ENCODE data around the gene UBE3B.

Gene UBE3B

DNA sequence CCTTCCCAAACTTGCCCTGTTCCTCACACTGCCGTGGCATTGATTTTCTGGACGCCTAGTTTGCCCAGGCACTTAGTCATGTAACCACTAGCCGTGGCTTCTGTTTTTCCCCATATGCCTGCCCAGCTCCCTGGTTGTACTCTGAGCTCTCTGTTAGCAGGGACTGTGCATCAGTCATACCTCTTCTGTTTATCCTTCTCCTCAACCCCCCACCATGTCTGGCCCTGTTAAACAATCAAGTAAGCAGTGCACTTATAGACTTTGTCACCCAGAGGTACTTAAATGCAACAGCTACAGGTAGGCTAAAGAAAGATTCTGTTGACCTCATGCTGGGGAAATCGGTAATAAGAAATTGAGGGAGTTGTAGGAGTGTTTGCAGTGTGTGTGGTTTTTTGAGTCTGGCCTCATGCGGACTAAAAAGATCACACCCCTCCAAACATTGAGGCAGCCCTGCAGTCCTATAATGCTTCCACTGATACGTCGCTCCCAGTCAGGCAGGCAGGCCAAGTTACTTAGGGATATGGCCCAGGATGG is 17.0 kb downstream of the UBE3B start:
- no peak for DNase-seq (ENCODE audit: low read depth in 3 of 3)

DNA sequence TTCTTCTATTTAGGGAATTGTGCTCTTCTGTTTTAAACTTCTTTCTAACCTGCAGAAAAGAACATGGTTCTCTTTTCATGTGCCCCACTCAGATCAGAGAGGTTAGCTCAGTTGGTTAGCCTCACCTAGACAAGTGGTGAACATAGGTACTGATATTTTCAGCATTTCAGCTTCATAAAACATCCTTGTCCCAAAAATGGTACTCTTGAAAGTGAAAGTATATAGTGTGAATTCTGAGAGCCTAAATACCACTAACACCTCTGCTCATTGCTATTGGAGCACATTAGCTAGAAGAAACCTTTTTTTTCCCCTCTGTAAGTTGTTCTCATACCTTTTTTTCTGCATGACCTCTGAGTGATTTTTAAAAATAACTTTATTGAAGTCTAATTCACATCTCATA is 17.6 kb downstream of the UBE3B start:
- no peak for DNase-seq (ENCODE audit: low read depth in 3 of 3)

DNA sequence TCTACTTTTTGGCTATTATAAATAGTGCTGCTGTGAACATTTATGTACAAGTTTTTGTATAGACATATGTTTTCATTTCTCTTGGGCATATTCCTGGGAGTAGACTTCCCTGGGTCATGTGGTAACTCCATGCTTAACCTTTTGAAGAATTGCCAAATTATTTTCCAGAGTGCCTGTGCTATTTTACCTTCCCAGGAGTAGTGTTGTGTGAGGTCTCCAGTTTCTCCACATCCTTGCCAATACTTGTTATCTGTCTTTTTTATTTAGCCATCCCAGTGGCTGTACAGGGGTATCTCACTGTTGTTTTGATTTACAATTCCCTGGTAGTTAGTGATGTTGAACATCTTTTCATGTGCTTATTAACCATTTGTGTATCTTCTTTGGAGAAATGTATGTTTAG is 18.9 kb downstream of the UBE3B start:
- DNase-seq (ENCODE audit: low read depth in 3 of 3), result no peak

DNA sequence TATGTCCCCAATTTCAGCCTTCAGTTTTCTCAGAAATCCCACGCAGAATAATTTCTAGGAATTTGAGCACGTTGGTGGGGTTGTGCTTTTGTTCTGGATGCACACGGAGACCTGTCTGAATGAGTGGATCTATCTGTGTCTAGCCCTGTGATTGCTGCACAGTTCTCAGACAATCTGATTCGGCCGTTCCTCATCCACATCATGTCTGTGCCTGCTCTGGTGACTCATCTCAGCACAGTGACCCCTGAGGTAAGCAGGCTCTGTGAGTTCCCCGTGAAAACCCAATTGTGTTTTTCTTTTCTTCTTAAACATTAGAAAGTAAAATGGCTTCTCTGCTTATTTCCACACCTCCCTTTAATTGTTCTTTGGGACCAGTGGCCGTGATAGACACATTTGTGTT is 20.2 kb downstream of the UBE3B start:
- DNase-seq (ENCODE audit: low read depth in 3 of 3), result no peak

DNA sequence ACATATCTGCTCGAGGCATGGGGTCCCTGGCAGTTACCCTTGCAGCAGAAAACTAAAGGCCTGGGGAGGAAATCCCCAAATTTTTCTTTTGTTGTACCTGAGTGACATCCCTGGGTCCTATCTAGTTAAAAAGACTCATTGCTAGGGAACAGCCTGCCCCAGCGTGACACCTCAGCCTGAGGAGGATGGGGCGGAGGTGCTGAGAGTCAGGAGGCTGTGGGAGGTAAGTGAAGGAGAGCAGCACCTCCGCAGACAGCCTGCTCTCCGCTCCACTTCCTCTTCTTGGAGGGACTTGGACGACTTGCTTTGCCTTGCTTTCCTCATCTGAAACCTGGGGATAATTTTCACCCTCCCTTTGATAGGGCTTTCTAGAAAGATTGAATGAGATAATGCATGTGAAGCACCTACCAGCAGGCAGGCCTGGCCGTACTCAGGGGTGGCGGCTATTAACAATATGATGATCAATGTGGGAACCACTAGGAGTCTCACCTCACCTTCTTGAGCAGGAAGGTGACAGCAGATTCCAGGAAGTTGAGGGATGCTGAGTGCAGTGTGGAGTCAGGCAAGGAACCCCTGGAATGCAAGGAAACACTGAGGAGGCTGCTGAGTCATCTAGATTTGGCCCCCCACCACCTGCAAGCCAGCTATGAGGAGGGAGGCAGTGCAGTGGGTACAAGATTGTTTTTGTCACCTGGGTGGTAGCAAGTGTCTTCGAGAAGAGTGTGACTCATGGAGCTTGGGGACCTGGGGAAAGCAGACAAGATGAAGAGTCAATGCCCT is 23.2 kb downstream of the UBE3B start:
- DNase-seq (ENCODE audit: low read depth in 3 of 3), result no peak

DNA sequence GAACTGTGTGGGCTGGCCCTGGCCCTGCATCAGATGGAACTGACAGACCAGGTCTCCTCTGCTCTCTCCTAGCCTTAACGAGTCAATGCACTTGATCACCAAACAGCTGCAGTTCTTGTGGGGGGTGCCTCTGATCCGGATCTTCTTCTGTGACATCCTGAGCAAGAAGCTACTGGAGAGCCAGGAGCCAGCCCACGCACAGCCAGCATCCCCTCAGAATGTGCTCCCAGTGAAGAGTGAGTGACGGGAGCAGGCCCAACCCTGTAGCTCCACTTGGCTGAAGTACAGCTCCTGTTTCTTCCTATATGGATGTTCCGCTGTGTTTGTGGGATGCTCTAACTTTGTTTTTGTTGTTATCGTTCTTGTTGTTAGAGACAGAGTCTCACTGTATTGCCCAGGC is 23.9 kb downstream of the UBE3B start:
- no peak for DNase-seq (ENCODE audit: low read depth in 3 of 3)

DNA sequence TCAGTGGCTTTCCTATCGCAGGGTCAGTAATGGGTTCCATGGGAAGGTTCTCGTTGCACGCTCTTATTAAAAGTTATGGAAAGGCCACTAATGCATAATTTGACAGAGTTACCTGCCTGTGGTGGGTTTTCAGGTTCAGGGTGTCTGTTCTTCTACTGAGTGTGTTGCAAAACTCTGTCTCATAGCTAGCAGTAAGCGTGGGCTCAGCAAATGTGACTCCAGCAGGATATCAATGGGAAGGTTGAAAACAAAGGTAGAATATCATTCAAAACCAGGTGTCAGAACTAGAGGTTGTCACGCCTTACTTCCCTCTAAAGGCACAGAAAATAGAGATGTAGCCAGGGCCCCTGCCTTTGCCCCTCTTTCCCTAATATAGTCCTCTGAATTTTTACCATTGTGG is 24.9 kb downstream of the UBE3B start:
- no peak for DNase-seq (ENCODE audit: low read depth in 3 of 3)

DNA sequence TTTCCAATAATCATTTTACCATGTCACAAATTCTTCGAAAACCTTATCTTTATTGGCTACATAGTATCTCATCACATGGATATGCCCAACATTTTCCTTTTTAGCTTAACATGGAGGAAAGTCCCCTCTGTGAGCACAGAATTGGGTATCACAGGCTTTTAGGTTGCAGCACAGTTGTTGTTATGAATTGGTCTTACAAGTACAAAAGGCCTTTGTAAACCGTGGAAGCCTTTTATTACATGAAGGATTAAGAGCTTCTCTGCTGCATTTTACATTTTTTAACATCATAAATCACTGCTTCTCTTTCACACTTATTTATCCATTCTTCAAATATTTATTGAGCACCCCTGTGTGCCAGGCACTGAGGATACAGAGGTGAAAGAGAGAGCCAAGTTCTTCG is 26.2 kb downstream of the UBE3B start:
- DNase-seq (ENCODE audit: low read depth in 3 of 3), result no peak

DNA sequence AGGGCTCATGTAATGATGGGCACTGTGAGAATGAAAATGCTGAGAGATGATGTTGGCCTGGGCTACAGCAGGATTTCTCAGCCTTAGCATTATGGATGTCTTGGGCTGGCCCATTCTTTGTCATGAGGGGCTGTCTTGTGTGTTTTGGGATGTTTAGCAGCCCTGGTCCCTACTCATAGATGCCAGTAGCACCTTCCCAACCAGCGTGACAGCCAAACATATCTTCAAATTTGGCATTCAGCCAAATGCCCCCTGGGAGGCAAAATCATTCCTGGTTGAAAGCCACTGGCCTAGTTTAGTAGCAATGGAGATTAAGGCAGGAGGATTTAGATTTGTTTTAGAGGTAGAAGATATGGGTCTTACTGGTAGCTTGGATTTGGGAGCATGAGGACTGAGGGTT is 26.6 kb downstream of the UBE3B start:
- no peak for DNase-seq (ENCODE audit: low read depth in 3 of 3)

DNA sequence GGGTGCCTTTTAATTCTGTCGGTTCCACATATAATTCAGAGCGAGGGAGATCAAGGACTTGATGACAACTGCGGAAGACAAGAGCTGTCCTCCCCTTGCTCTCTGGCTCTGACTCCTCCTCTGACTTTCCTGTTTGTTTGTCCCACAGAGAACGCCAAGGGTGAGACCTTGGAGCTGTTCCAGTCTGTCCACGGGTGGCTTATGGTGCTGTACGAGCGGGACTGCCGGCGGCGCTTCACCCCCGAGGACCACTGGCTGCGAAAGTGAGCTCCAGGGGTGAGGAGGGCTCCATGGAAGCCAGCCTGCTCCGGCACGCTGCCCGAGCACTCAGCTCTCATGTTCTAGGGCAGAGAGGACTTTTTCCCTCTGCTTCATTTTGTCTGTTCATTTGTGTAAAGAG is 32.8 kb downstream of the UBE3B start:
- DNase-seq (ENCODE audit: low read depth in 3 of 3), result no peak

DNA sequence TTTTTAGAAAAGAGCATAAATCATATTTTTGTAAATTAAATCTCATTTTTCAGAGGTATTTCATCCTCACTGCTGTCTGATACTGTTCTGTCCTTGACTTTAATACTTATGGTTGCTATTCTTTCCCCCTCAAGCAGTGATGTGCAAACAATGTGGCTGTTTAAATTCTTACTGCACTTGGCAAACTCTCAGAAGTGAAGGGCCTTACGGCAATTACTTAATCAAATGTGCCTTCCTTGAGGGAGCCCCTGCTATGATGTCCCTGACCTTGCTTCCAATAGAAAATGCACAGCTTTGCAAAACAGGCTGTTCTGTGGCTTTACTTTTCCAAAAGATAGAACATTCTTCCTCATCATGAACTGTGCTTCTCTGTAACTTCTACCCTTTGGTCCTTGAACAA is 35.2 kb downstream of the UBE3B start:
- DNase-seq (ENCODE audit: low read depth in 3 of 3), result no peak

DNA sequence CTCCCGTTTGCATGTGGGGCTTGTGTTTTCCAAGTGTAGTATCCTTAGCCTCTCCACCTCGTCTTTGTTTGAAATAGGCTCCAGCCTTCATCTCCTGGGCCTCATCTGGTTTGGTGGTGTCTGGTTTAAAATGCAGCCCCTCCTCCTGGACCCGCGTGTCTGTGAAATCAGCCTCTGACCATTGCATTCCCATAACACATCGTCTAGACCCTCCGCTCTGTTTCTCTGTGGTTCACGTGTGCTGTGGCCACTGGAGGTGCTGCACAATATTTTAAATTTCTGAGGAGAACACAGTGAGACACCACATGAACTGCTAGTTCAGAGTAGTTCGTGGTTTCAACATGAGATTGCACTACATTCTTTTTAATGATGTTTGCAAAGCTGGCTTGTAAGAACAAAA is 35.6 kb downstream of the UBE3B start:
- DNase-seq (ENCODE audit: low read depth in 3 of 3), result no peak

DNA sequence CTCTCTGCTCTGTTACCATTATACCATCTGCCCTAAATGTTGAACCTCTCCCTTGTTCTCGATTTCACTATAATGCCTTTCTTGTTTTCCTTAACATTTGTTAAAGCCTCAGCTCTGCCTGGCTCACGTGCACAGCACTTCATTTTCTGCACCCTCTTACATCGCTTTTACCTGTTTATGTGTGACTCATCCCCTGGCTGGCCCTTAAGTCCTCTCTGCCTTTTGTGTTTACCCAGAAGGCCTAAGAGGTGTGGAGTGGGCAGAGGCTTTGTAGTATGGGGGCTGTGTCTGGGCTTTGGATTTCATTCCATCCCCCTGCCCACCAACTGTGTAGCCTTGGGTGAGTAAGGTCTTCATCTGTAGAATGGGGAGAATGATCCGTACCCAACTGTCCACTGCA is 36.5 kb downstream of the UBE3B start:
- no peak for DNase-seq (ENCODE audit: low read depth in 3 of 3)

DNA sequence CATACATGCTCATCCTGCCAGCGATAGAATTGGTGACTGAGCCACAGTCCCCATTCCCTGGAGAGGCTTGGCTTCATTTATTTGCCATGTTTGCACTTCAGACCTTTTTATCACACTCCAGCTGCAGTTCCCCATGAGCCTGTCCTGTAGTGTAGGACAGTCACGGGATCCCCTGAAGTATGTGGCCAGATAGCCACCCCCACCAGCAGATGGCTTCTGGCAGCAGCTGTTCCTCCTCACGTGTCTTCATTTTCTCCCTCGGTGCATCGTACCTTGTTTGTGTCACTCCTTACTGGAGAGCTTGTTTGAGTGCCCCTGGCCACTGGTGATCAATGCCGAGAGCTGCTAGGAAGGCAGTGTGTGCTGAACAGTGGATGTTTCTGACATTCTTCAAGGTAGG is 40.2 kb downstream of the UBE3B start:
- DNase-seq (ENCODE audit: low read depth in 3 of 3), result no peak

DNA sequence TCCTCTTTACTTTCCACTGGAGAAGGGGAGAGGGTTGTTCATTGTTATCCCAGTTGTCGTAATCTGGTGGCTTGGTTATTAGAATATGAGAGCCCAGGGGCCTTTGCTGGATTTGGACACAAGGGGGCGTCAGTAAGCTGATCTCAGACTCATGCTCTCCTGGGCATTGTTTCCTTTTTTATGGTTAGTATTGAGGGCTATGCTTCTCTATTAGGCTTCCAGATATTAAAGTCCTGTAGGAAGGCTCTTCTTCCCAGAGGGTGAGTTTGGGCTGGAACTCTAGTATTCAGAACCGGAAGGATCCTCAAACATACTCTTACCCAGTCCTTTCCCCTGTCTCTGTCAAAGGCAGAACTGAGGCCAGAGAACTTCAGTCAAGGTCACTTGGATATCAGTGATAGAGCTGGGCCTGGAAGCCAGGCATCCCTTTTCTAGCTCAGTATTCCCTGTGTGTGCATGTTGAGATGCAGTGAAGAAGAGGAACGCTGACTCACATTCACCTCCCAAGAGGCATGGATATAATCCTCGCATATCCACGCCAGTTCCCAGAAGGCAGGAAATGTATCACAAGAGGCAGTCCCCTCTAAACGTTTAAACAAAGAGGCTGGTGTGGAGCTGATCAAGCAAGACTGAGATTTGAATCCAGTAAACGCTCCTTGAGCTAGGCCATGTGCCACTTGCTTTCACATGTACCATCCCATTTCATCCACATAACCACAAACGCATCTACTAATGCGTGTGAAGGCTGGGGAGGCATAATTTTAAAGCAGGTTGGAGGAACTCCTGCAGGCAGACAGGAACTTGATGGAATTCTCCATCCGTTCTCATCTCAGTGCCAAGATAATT is 41.6 kb downstream of the UBE3B start:
- DNase-seq (ENCODE audit: low read depth in 3 of 3), result peak; percentile 16 to 47 (median 25)

DNA sequence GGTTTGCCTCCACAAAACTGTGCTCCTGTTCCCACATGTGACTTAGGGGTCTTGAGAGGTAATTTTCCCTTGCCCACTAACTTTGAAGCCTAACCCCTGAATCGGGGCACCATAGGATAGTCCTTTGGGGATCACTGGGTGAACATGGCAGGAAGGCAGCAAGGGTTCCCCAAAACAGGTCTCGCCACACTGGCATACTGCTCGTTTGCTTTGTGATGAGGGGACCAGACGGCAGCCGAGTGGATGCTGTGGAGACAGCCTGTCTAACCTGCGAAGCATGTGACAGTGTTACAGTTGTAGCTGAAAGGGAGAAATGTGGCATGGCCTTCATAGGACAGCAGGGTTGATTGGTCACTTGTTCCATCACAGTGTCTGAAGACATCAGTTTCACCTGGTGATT is 42.4 kb downstream of the UBE3B start:
- DNase-seq (ENCODE audit: low read depth in 3 of 3), result no peak

DNA sequence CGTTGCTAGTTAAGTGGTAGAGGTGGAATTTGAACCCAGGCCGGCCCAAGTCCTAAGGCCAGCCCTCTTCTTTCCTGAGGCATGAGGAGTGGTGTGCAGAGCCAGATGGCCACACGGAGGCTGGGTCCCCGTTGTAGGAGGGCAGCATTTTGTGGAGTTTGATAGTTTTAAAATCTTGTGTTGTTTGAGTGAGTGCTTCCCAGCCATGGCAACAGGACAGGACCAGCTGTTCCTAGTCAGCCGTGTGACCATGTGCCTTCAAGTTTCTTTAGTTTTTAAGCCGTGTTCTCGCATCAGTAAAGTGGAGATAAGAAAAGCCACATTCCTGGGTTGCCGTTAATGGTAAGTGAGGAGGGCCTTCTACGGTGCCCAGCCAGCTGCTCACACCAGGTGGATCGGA is 44.4 kb downstream of the UBE3B start:
- DNase-seq (ENCODE audit: low read depth in 3 of 3), result no peak

DNA sequence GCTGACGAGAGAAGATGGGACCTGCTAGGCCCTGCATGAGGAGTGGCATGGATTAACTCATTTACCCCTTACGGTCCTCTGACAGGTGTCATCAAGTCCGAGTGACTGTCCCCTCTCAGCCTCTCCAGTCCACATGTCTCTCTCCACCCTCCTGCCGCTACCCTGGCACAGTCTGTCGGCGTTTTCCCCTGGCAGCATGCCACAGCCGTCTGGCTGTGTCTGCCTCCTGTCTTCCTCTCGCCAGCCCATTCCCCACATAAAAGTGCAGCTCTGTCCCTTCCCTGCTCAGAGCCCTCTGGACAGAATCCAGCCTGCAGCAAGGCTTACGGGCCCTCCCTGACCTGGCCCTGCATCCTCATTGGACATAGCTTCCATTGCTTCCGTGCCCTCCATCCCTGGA is 45.6 kb downstream of the UBE3B start:
- no peak for DNase-seq (ENCODE audit: low read depth in 3 of 3)

DNA sequence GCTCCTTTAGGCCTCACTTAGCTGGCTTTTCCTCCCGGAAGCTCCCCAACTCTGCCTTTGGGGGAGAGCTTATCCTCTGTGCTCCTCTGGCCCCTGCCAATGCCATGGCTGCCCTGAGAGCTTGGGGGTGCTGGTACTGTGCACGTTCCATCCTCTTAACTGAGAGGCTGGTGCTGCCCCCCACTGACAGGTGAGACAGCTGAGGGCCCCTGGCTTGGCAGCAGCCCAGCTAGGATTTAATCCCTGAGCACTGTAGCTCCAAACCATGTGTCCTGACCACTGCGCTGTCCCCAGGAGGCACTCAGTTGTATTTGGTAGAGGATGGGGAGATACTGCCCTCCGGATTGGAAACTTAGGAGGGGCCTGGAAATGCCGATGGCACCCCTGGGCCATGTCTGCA is 46.1 kb downstream of the UBE3B start:
- no peak for DNase-seq (ENCODE audit: low read depth in 3 of 3)

DNA sequence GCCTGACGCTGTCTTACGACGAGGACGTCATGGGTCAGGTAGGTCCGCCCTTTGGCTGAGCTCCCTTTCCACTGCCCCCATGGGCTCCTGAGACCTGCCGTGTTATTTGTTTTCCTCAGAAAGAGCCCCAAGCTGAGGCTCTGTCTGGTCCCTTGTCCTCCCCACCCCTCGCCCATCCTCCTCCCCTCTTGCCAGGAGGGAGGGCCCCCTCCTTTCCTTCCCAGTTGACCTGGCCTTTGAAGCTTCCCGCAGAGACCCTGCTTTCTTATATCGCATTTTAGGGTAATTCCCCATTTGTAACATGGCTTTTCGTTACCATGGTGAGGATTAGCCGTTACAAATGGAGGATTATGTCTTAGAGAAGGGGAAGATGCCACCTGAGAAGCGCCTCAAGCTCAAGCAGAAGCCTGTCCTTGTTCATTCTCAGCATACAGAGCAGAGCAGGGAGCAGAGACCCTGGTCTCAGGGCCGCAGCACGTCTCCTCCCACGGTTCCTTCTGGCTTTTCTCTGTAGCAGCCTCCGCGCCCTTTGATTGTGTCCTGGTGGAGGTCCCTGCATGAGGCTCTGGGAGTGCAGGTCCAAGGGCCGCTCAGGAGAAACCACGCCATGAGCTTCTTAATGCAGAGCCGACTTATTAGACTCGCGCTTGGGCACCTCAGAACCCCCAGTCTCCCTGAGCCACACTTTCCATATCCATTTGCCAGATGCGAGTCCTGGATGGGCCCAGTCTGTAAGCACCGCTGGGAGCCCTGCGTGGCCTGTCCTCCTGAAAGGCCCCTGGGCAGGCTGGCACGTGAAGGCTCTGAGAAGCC is 47.2 kb downstream of the UBE3B start:
- DNase-seq (ENCODE audit: low read depth in 3 of 3), result no peak

DNA sequence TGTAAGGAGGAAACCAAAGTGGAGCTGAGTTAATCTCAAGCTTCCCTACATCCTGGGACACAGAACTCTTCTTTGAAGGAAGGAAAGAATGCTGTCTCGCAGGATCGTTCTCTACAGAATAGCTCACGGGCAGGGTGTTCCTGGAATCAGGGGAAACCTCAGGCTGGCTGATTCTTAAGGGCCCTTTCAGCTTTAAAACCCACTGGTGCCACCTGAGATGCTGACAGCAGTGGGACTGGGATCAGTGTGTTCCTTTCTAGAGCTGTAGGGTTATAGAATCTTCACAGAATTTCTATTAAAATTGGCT is 47.8 kb downstream of the UBE3B start:
- no peak for DNase-seq (ENCODE audit: low read depth in 3 of 3)

DNA sequence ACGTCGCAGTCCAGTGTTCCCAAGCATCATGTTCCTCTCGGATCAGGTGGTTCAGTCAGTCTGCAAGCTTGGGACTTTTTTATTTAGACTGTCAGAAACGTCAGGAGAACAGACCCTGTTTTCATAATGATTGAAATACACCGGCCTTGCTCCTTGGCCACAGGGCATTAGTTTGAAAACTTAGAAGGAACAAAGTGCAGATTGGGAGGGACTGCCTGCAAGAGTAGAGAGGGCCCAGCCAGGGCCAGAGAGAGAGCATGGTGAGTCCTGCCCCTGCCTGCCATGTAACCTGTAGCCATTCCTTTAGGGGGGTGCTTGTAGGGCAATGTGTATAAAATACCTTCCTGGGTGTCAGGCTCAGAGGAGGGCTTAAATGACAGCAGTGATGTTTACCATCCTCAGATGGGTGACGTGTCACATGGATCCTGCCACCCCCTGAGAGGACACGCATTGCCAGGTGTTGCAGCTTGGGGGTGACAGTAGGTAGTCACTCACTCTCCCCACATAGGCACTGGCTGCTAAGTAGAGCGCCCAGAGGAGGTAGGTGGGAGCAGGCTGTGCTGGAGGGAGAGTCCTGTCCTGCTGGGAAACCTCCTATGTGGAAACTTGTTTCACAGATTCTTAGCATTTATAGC is 50.2 kb downstream of the UBE3B start:
- no peak for DNase-seq (ENCODE audit: low read depth in 3 of 3)

Measured in stimulated activated CD4-positive, alpha-beta T cell treated with anti-CD3 and anti-CD28 coated beads, TNF-alpha, amount 100 ng/mL, for 24 hours (primary cell).